GM18951 (cell line): ENCODE measurements around the gene NTN3.

ENCODE experiments used
- POLR2A ChIP-seq: IDR thresholded peaks from 4 replicates; pipeline ENCODE4 v1.6.1; 2011; ENCODE audit warnings: mild to moderate bottlenecking; ENCODE audit not compliant: insufficient read length, insufficient read depth; ENCODE audit errors: extremely low read depth
- in situ Hi-C: fragments of 300-500 bp; cut with MboI; formaldehyde crosslinking; loops from one replicate; pipeline ENCODE4 v1.12.0; 2022; ENCODE audit warnings: low sequenced_read_pairs, mixed read lengths, inconsistent platforms; ENCODE audit not compliant: unreplicated experiment

NTN3 gene

GRCh38 chr16:2496223-2497115, 25.4 kb downstream of the NTN3 start:
- TF ChIP-seq POLR2A: no peak
- in situ Hi-C loops: no loop called here

- TF ChIP-seq POLR2A: no peak
- in situ Hi-C loops: no loop called here
Observed at GRCh38 chr16:2497116-2497630, 26.1 kb downstream of the NTN3 start.

- no peak for TF ChIP-seq POLR2A
- in situ Hi-C loops: no loop called here
Observed at GRCh38 chr16:2497695-2498484, 26.8 kb downstream of the NTN3 start.

GRCh38 chr16:2498531-2499253, 27.6 kb downstream of the NTN3 start:
- TF ChIP-seq POLR2A: no peak
- in situ Hi-C loops: no loop called here

- no peak for TF ChIP-seq POLR2A
- in situ Hi-C loops: no loop called here
Observed at GRCh38 chr16:2499454-2499853, 28.4 kb downstream of the NTN3 start.

GRCh38 chr16:2499890-2500429, 28.9 kb downstream of the NTN3 start:
- no peak for TF ChIP-seq POLR2A
- in situ Hi-C loops: no loop called here

GRCh38 chr16:2500430-2500917, 29.4 kb downstream of the NTN3 start:
- in situ Hi-C loops: no loop called here

GRCh38 chr16:2500918-2501750, 30.0 kb downstream of the NTN3 start:
- TF ChIP-seq POLR2A: no peak
- in situ Hi-C loops: no loop called here

More at GRCh38 chr16:2500430-2500917, 29.4 kb downstream of the NTN3 start:
- no peak for TF ChIP-seq POLR2A

- in situ Hi-C loops: no loop called here
- TF ChIP-seq POLR2A: no peak
Observed at GRCh38 chr16:2501946-2502895, 31.1 kb downstream of the NTN3 start.

- in situ Hi-C loops: no loop called here
- TF ChIP-seq POLR2A: no peak
Observed at GRCh38 chr16:2505695-2506094, 34.6 kb downstream of the NTN3 start.

GRCh38 chr16:2507052-2507659, 36.1 kb downstream of the NTN3 start:
- in situ Hi-C loops: no loop called here
- no peak for TF ChIP-seq POLR2A

- TF ChIP-seq POLR2A: no peak
- in situ Hi-C loops: no loop called here
Observed at GRCh38 chr16:2507665-2508064, 36.6 kb downstream of the NTN3 start.
